ENCODE results near the gene CORO1A.
"Not testable (repeated sequence)": the region's sequence is repeated elsewhere in the genome, so short reads cannot be mapped to it uniquely, and the experiment has no call there.

Gene CORO1A

GRCh38 chr16:30166202-30166902 is 17.1 kb upstream of the CORO1A start:
- H3K9me3 ChIP-seq (ENCODE audit: insufficient read depth, low read length, severe bottlenecking) = no peaks in the 10 kb centered on the region
- no peak overlapping the region for H2AFZ ChIP-seq (ENCODE audit: low read depth, low read length)
- peaks cover 5% of the 10 kb centered on the region; the same call in 1 of the 2 replicates for H3K4me1 ChIP-seq (ENCODE audit: insufficient read depth, low read length)
- H3K27me3 ChIP-seq (ENCODE audit: insufficient read depth, low read length, poor library complexity) = no peaks in the 10 kb centered on the region
- ATAC-seq (ENCODE audit: insufficient read depth, low read depth) = peak; percentile 83
- peak; percentile 23 for DNase-seq
- no peaks in the 10 kb centered on the region for H3K79me2 ChIP-seq (ENCODE audit: insufficient read depth, low read length)
- H4K20me1 ChIP-seq (ENCODE audit: insufficient read depth, low read length) = no peaks in the 10 kb centered on the region
- TF ChIP-seq, protein P1, sequence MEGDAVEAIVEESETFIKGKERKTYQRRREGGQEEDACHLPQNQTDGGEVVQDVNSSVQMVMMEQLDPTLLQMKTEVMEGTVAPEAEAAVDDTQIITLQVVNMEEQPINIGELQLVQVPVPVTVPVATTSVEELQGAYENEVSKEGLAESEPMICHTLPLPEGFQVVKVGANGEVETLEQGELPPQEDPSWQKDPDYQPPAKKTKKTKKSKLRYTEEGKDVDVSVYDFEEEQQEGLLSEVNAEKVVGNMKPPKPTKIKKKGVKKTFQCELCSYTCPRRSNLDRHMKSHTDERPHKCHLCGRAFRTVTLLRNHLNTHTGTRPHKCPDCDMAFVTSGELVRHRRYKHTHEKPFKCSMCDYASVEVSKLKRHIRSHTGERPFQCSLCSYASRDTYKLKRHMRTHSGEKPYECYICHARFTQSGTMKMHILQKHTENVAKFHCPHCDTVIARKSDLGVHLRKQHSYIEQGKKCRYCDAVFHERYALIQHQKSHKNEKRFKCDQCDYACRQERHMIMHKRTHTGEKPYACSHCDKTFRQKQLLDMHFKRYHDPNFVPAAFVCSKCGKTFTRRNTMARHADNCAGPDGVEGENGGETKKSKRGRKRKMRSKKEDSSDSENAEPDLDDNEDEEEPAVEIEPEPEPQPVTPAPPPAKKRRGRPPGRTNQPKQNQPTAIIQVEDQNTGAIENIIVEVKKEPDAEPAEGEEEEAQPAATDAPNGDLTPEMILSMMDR (IDR thresholded peaks at IDR 0.05; ENCODE audit: borderline replicate concordance, extremely low read depth, low read length, poor library complexity, severe bottlenecking) = no peak
- TF ChIP-seq EZH2 (IDR thresholded peaks at IDR 0.05; ENCODE audit: borderline replicate concordance, low read depth, low read length, severe bottlenecking) = no peak
- no peaks in the 10 kb centered on the region for H3K36me3 ChIP-seq (ENCODE audit: insufficient read depth, low read length)
- H3K9ac ChIP-seq (ENCODE audit: low read depth, low read length) = no peak overlapping the region
- no peak overlapping the region for H3K4me3 ChIP-seq (ENCODE audit: low read depth in 1 of 2, low read length in 2 of 2)
- no peak overlapping the region for H3K4me2 ChIP-seq (ENCODE audit: insufficient read depth, low read length)
- H3K27ac ChIP-seq (ENCODE audit: low read length) = no peak overlapping the region; the same call in 1 of the 2 replicates

GRCh38 chr16:30168746-30169145 is 14.7 kb upstream of the CORO1A start:
- H3K79me2 ChIP-seq (ENCODE audit: insufficient read depth, low read length); DNase-seq; H3K27ac ChIP-seq (ENCODE audit: low read length); H3K9ac ChIP-seq (ENCODE audit: low read depth, low read length); H3K4me1 ChIP-seq (ENCODE audit: insufficient read depth, low read length); H3K27me3 ChIP-seq (ENCODE audit: insufficient read depth, low read length, poor library complexity); H3K36me3 ChIP-seq (ENCODE audit: insufficient read depth, low read length); H3K9me3 ChIP-seq (ENCODE audit: insufficient read depth, low read length, severe bottlenecking); H4K20me1 ChIP-seq (ENCODE audit: insufficient read depth, low read length); H2AFZ ChIP-seq (ENCODE audit: low read depth, low read length); ATAC-seq (ENCODE audit: insufficient read depth, low read depth); H3K4me3 ChIP-seq (ENCODE audit: low read depth in 1 of 2, low read length in 2 of 2); H3K4me2 ChIP-seq (ENCODE audit: insufficient read depth, low read length): not testable (repeated sequence)

DNA sequence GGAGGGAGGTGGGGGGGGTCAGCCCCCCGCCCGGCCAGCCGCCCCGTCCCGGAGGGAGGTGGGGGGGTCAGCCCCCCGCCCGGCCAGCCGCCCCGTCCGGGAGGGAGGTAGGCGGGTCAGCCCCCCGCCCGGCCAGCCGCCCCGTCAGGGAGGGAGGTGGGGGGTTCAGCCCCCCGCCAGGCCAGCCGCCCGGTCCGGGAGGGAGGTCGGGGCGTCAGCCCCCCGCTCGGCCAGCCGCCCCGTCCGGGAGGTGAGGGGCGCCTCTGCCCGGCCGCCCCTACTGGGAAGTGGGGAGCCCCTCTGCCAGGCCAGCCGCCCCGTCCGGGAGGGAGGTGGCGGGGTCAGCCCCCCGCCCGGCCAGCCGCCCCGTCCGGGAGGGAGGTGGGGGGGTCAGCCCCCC is 14.0 kb upstream of the CORO1A start:
- DNase-seq; H3K4me2 ChIP-seq (ENCODE audit: insufficient read depth, low read length); H2AFZ ChIP-seq (ENCODE audit: low read depth, low read length); H3K4me3 ChIP-seq (ENCODE audit: low read depth in 1 of 2, low read length in 2 of 2); ATAC-seq (ENCODE audit: insufficient read depth, low read depth); H3K27me3 ChIP-seq (ENCODE audit: insufficient read depth, low read length, poor library complexity); H3K36me3 ChIP-seq (ENCODE audit: insufficient read depth, low read length); H3K79me2 ChIP-seq (ENCODE audit: insufficient read depth, low read length); H3K9me3 ChIP-seq (ENCODE audit: insufficient read depth, low read length, severe bottlenecking); H3K9ac ChIP-seq (ENCODE audit: low read depth, low read length); H3K27ac ChIP-seq (ENCODE audit: low read length); H3K4me1 ChIP-seq (ENCODE audit: insufficient read depth, low read length); H4K20me1 ChIP-seq (ENCODE audit: insufficient read depth, low read length): not testable (repeated sequence)

GRCh38 chr16:30170145-30170544 is 13.3 kb upstream of the CORO1A start:
- H3K27ac ChIP-seq (ENCODE audit: low read length); H3K4me2 ChIP-seq (ENCODE audit: insufficient read depth, low read length); H3K36me3 ChIP-seq (ENCODE audit: insufficient read depth, low read length); H2AFZ ChIP-seq (ENCODE audit: low read depth, low read length); DNase-seq; H3K9me3 ChIP-seq (ENCODE audit: insufficient read depth, low read length, severe bottlenecking); H3K4me1 ChIP-seq (ENCODE audit: insufficient read depth, low read length); H3K4me3 ChIP-seq (ENCODE audit: low read depth in 1 of 2, low read length in 2 of 2); H3K27me3 ChIP-seq (ENCODE audit: insufficient read depth, low read length, poor library complexity); H3K9ac ChIP-seq (ENCODE audit: low read depth, low read length); H4K20me1 ChIP-seq (ENCODE audit: insufficient read depth, low read length); ATAC-seq (ENCODE audit: insufficient read depth, low read depth); H3K79me2 ChIP-seq (ENCODE audit: insufficient read depth, low read length): not testable (repeated sequence)

DNA sequence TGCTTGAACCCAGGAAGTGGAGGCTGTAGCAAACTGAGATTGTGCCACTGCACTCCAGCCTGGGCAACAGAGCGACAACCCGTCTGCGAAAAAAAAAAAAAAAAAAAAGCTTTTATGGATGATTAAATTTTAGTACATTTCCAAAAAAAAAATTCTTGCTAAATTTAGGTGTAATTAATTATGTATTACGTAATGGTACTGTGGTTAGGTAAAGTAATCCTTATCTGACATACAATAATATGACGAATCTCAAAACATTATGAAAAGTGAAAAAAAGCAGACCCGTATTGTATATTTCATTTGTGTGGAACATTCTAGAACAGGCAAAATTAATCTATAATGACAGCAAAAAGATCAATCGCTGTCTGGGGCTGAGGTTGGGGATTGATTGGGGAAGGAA is 10.3 kb upstream of the CORO1A start:
- Histone ChIP-seq H3K4me1 (ENCODE audit: insufficient read depth, low read length) (no peaks in the 10 kb centered on the region), H3K4me2 (ENCODE audit: insufficient read depth, low read length) (no peak overlapping the region), H4K20me1 (ENCODE audit: insufficient read depth, low read length) (no peaks in the 10 kb centered on the region), H3K36me3 (ENCODE audit: insufficient read depth, low read length) (no peaks in the 10 kb centered on the region), H3K4me3 (ENCODE audit: low read depth in 1 of 2, low read length in 2 of 2) (no peak overlapping the region), H3K9me3 (ENCODE audit: insufficient read depth, low read length, severe bottlenecking) (no peaks in the 10 kb centered on the region), H3K79me2 (ENCODE audit: insufficient read depth, low read length) (no peaks in the 10 kb centered on the region), H3K27me3 (ENCODE audit: insufficient read depth, low read length, poor library complexity) (no peaks in the 10 kb centered on the region), H2AFZ (ENCODE audit: low read depth, low read length) (no peak overlapping the region), H3K27ac (ENCODE audit: low read length) (no peak overlapping the region), H3K9ac (ENCODE audit: low read depth, low read length) (no peak overlapping the region)
- no peak for ATAC-seq (ENCODE audit: insufficient read depth, low read depth)
- no peak for TF ChIP-seq EZH2 (IDR thresholded peaks at IDR 0.05; ENCODE audit: borderline replicate concordance, low read depth, low read length, severe bottlenecking)
- DNase-seq = no peak

- ATAC-seq (ENCODE audit: insufficient read depth, low read depth); H3K9me3 ChIP-seq (ENCODE audit: insufficient read depth, low read length, severe bottlenecking); H4K20me1 ChIP-seq (ENCODE audit: insufficient read depth, low read length); H3K4me1 ChIP-seq (ENCODE audit: insufficient read depth, low read length); H3K4me2 ChIP-seq (ENCODE audit: insufficient read depth, low read length); H3K4me3 ChIP-seq (ENCODE audit: low read depth in 1 of 2, low read length in 2 of 2); H3K9ac ChIP-seq (ENCODE audit: low read depth, low read length); H3K36me3 ChIP-seq (ENCODE audit: insufficient read depth, low read length); H3K79me2 ChIP-seq (ENCODE audit: insufficient read depth, low read length); DNase-seq; H2AFZ ChIP-seq (ENCODE audit: low read depth, low read length); H3K27me3 ChIP-seq (ENCODE audit: insufficient read depth, low read length, poor library complexity); H3K27ac ChIP-seq (ENCODE audit: low read length): not testable (repeated sequence)
These were observed 6.5 kb upstream of the CORO1A start for GRCh38 chr16:30176876-30177275.
